HCT116 (cell line): ENCODE measurements around the gene TJP2. TPM values are rescaled to one million over a fixed set of nuclear protein-coding genes. Genes with fewer than 3 reads are reported as not detected.

Source experiments
- ATAC-seq: fragments of 200-7000 bp; cut with Tn5 transposase; 2 replicates; pipeline ENCODE4 v1.9.1; 2020; ENCODE audit warnings: mild to moderate bottlenecking, moderate library complexity
- BruUV-seq: library from RNA; stranded (reverse); fragments of 400-500 nt; replicated peaks from 2 replicates; lab custom pipeline; 2021; lab: Mats Ljungman, UMichigan
- CTCF ChIA-PET: fragments of 300-600 bp; sonication (Branson Sonifier 250); formaldehyde crosslinking; loops from one replicate; lab custom pipeline; 2021; ENCODE audit warnings: antibody characterized with exemption; lab: Charles Lee
- POLR2A ChIA-PET: fragments of 300-600, 350-600 bp; sonication (Branson Sonifier 250); formaldehyde crosslinking; loops from one replicate; lab custom pipeline; 2021; ENCODE audit warnings: antibody characterized with exemption; lab: Charles Lee
- RAD21 ChIA-PET, 2 experiments: fragments of 300-600 bp; sonication (Branson Sonifier 250); formaldehyde crosslinking; loops; one replicate each; lab custom pipeline; 2023; ENCODE audit warnings: low total read pairs in 2 of 2; ENCODE audit not compliant: uncharacterized antibody in 2 of 2, unreplicated experiment in 2 of 2, low non-redundant PET in 1 of 2; lab: Charles Lee
- DNase-seq: peaks from one replicate; pipeline ENCODE4 v3.0.0-alpha.2; 2010; ENCODE audit warnings: low read depth, low spot score
- H2AFZ ChIP-seq: fragments of 200-600 bp; shearing (Covaris generic), sonication (generic); 2 replicates; pipeline ENCODE4 v1.6.1; 2017; ENCODE audit warnings: low read depth, mixed run types, mixed read lengths, antibody characterized with exemption, low read length; ENCODE audit not compliant: poor library complexity, severe bottlenecking
- H3K27ac ChIP-seq: 2 replicates; pipeline ENCODE4 v1.5.1; 2012; ENCODE audit warnings: low read depth, low read length
- H3K27me3 ChIP-seq: fragments of 200-600 bp; sonication (generic); 2 replicates; pipeline ENCODE4 v1.6.1; 2016; ENCODE audit warnings: mixed run types, low read length, mixed read lengths; ENCODE audit not compliant: insufficient read depth
- H3K36me3 ChIP-seq, 2 experiments: fragments of 200-500 bp in 1 of 2; fragments of 200-600 bp in 1 of 2; sonication (Bioruptor generic) in 1 of 2; sonication (generic) in 1 of 2; 2 replicates each; pipeline versions ENCODE4 v1.5.1 to v1.6.1; 2014 to 2016; ENCODE audit warnings: low read length in 2 of 2, inconsistent platforms in 1 of 2, mixed read lengths in 1 of 2, mixed run types in 1 of 2; ENCODE audit not compliant: insufficient read depth in 2 of 2, control insufficient read depth in 1 of 2
- H3K4me1 ChIP-seq, 2 experiments: fragments of 200-600 bp in 1 of 2; sonication (generic) in 1 of 2; 2 replicates each; pipeline versions ENCODE4 v1.5.1 to v1.6.1; 2012 to 2017; ENCODE audit warnings: low read length in 2 of 2, inconsistent platforms in 1 of 2, mild to moderate bottlenecking in 1 of 2, mixed read lengths in 1 of 2, mixed run types in 1 of 2, moderate library complexity in 1 of 2; ENCODE audit not compliant: insufficient read depth in 2 of 2, control insufficient read depth in 1 of 2
- H3K4me2 ChIP-seq: fragments of 200-600 bp; sonication (generic); 2 replicates; pipeline ENCODE4 v1.6.1; 2017; ENCODE audit warnings: mixed run types, low read length, mixed read lengths
- H3K4me3 ChIP-seq, 2 experiments: fragments of 200-600 bp in 1 of 2; sonication (generic) in 1 of 2; replicated peaks in 1 of 2; 2 replicates each; pipeline ENCODE4 v1.5.1; 2011 to 2016; ENCODE audit warnings: low read length in 2 of 2, control low read depth in 1 of 2, low read depth in 1 of 2, mild to moderate bottlenecking in 1 of 2, mixed read lengths in 1 of 2, mixed run types in 1 of 2
- H3K79me2 ChIP-seq: fragments of 200-600 bp; sonication (generic); 2 replicates; pipeline ENCODE4 v1.6.1; 2017; ENCODE audit warnings: mild to moderate bottlenecking, mixed run types, low read length, moderate library complexity, mixed read lengths; ENCODE audit not compliant: insufficient read depth
- H3K9ac ChIP-seq: fragments of 200-600 bp; sonication (generic); 2 replicates; pipeline ENCODE4 v1.6.1; 2016; ENCODE audit warnings: low read length, mixed read lengths
- H3K9me2 ChIP-seq: fragments of 200-600 bp; sonication (generic), shearing (Covaris generic); 2 replicates; pipeline ENCODE4 v1.6.1; 2017; ENCODE audit warnings: mixed run types, mild to moderate bottlenecking, moderate library complexity; ENCODE audit not compliant: insufficient read depth
- H3K9me3 ChIP-seq, 2 experiments: fragments of 200-500 bp in 1 of 2; fragments of 200-600 bp in 1 of 2; sonication (Bioruptor generic) in 1 of 2; sonication (generic) in 1 of 2; 2 replicates each; pipeline ENCODE4 v1.6.1; 2014 to 2017; ENCODE audit warnings: low read length in 2 of 2, mixed read lengths in 2 of 2, inconsistent platforms in 1 of 2, low read depth in 1 of 2, mild to moderate bottlenecking in 1 of 2, mixed run types in 1 of 2, moderate library complexity in 1 of 2; ENCODE audit not compliant: control insufficient read depth in 1 of 2, insufficient read depth in 1 of 2
- H4K20me1 ChIP-seq: fragments of 200-600 bp; sonication (generic), shearing (Covaris generic); 2 replicates; pipeline ENCODE4 v1.6.1; 2017; ENCODE audit warnings: mixed run types, mild to moderate bottlenecking, moderate library complexity; ENCODE audit not compliant: insufficient read depth
- CBX3 ChIP-seq: IDR thresholded peaks from 2 replicates; pipeline ENCODE4 v1.6.1; 2012; ENCODE audit warnings: low read depth
- CEBPB ChIP-seq: IDR thresholded peaks from 2 replicates; pipeline ENCODE4 v1.6.1; 2012; ENCODE audit warnings: low read depth
- EGR1 ChIP-seq: IDR thresholded peaks from 2 replicates; pipeline ENCODE4 v1.6.1; 2012; ENCODE audit warnings: low read depth
- ELF1 ChIP-seq: IDR thresholded peaks from 2 replicates; pipeline ENCODE4 v1.6.1; 2012; ENCODE audit warnings: low read depth, borderline replicate concordance
- FOSL1 ChIP-seq: IDR thresholded peaks from 2 replicates; pipeline ENCODE4 v1.6.1; 2012; ENCODE audit warnings: low read depth
- POLR2A ChIP-seq: IDR thresholded peaks from 2 replicates; pipeline ENCODE4 v1.7.0; 2011; ENCODE audit warnings: borderline replicate concordance; ENCODE audit not compliant: insufficient read depth, insufficient read length; ENCODE audit errors: extremely low read depth
- RAD21 ChIP-seq: IDR thresholded peaks from 2 replicates; pipeline ENCODE4 v1.6.1; 2012; ENCODE audit warnings: low read depth, mild to moderate bottlenecking
- SIN3A ChIP-seq: IDR thresholded peaks from 2 replicates; pipeline ENCODE4 v1.6.1; 2012; ENCODE audit warnings: low read depth
- SRF ChIP-seq: IDR thresholded peaks from 2 replicates; pipeline ENCODE4 v1.6.1; 2012; ENCODE audit warnings: low read depth
- TCF7L2 ChIP-seq: IDR thresholded peaks from 2 replicates; pipeline ENCODE4 v1.7.0; 2011; ENCODE audit warnings: borderline replicate concordance, inconsistent platforms; ENCODE audit not compliant: insufficient read depth, insufficient read length; ENCODE audit errors: extremely low read depth
- YY1 ChIP-seq: IDR thresholded peaks from 2 replicates; pipeline ENCODE4 v1.6.1; 2011; ENCODE audit warnings: low read length, low read depth, moderate library complexity, mild to moderate bottlenecking; ENCODE audit not compliant: insufficient replicate concordance; ENCODE audit errors: extremely low read depth
- ZNF274 ChIP-seq: fragments of 200-500 bp; sonication (Bioruptor generic); IDR thresholded peaks from 2 replicates; pipeline ENCODE4 v1.6.1; 2014; ENCODE audit warnings: mild to moderate bottlenecking, low read depth, low read length, inconsistent platforms
- intact Hi-C: fragments of 100-400 bp; cut with micrococcal nuclease; formaldehyde crosslinking; loops from 2 replicates; pipeline ENCODE4 v1.10.0; 2022
- total RNA-seq: library from RNA; stranded (reverse); gene quantifications from one replicate; pipeline ENCODE4 v1.2.1, GENCODE V29; 2021; ENCODE audit not compliant: unreplicated experiment
- TF ChIP-seq, protein P1 (sequence below): IDR thresholded peaks from 2 replicates; pipeline ENCODE4 v1.6.1; 2012
- TF ChIP-seq, protein P2 (sequence below), 3 experiments: fragments of 200-600 bp in 1 of 3; sonication (generic) in 1 of 3; IDR thresholded peaks in 2 of 3; conservative IDR thresholded peaks in 1 of 3; 2 replicates each; pipeline ENCODE4 v1.5.1; 2012 to 2017; ENCODE audit warnings: low read depth in 2 of 3, low read length in 2 of 3, antibody characterized with exemption in 1 of 3, borderline replicate concordance in 1 of 3, control low read depth in 1 of 3, mild to moderate bottlenecking in 1 of 3, mixed read lengths in 1 of 3, mixed run types in 1 of 3, moderate library complexity in 1 of 3; ENCODE audit not compliant: insufficient read depth in 1 of 3
- TF ChIP-seq, protein P3 (sequence below): IDR thresholded peaks from 2 replicates; pipeline ENCODE4 v1.6.1; 2011; ENCODE audit warnings: mild to moderate bottlenecking, low read length, moderate library complexity; ENCODE audit not compliant: insufficient replicate concordance; ENCODE audit errors: extremely low read depth
- TF ChIP-seq, protein P4 (sequence below): IDR thresholded peaks from 2 replicates; pipeline ENCODE4 v1.6.1; 2012

The TJP2 gene
- total RNA-seq, 1 experiment from 2014 or later: 39.7 TPM

DNA sequence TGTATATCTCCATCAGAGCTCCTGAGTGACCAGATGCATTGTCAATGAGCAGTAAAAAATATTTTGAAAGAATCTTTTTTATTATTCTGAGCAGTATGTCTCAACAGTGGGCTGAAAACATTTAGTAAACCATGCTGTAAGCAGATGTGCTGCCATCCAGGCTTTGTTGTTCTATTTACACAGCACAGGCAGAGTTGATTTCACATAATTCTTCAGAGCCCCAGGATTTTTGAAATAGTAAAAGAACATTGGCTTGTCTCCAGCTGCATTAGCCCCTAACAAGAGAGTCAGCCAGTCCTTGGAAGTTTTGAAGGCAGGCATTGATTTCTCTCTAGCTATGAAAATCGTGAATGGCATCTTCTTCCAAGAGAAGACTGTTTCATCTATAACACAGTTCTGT is 125.7 kb downstream of the TJP2 start:
- no peak overlapping the region for H3K4me3 ChIP-seq
- ChIA-PET RAD21 (no interaction called here), CTCF (interaction anchor here (1.9 kb wide), 1 partner anchor 8 kb away, joined by 6 read pairs; no protein-coding TSS in a partner anchor), POLR2A (no interaction called here)
- no peaks in the 10 kb centered on the region for H4K20me1 ChIP-seq
- no TSS peak for BruUV-seq
- H3K27ac ChIP-seq: no peak overlapping the region
- no peak overlapping the region for H2AFZ ChIP-seq
- no peaks in the 10 kb centered on the region for H3K79me2 ChIP-seq
- no peak overlapping the region for H3K9ac ChIP-seq
- intact Hi-C loops: no loop called here
- ATAC-seq (no peak), DNase-seq (no peak)
- no peaks in the 10 kb centered on the region for H3K4me1 ChIP-seq
- H3K9me2 ChIP-seq: no peaks in the 10 kb centered on the region
- H3K36me3 ChIP-seq: no peaks in the 10 kb centered on the region
- H3K4me2 ChIP-seq: no peak overlapping the region
- no peak for TF ChIP-seq POLR2A
- TF ChIP-seq YY1: no peak
- TF ChIP-seq, protein P1, sequence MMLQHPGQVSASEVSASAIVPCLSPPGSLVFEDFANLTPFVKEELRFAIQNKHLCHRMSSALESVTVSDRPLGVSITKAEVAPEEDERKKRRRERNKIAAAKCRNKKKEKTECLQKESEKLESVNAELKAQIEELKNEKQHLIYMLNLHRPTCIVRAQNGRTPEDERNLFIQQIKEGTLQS: no peak
- no peak for TF ChIP-seq EGR1
- no peak for TF ChIP-seq CEBPB
- TF ChIP-seq CBX3: no peak
- TF ChIP-seq, protein P2, sequence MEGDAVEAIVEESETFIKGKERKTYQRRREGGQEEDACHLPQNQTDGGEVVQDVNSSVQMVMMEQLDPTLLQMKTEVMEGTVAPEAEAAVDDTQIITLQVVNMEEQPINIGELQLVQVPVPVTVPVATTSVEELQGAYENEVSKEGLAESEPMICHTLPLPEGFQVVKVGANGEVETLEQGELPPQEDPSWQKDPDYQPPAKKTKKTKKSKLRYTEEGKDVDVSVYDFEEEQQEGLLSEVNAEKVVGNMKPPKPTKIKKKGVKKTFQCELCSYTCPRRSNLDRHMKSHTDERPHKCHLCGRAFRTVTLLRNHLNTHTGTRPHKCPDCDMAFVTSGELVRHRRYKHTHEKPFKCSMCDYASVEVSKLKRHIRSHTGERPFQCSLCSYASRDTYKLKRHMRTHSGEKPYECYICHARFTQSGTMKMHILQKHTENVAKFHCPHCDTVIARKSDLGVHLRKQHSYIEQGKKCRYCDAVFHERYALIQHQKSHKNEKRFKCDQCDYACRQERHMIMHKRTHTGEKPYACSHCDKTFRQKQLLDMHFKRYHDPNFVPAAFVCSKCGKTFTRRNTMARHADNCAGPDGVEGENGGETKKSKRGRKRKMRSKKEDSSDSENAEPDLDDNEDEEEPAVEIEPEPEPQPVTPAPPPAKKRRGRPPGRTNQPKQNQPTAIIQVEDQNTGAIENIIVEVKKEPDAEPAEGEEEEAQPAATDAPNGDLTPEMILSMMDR (IDR thresholded peaks at IDR 0.05 in 2 of 3, conservative IDR thresholded peaks at IDR 0.05 in 1 of 3; ENCODE audit: borderline replicate concordance in 1 of 3, insufficient read depth in 1 of 3, low read depth in 2 of 3, low read length in 2 of 3): no peak
- no peak for TF ChIP-seq ZNF274
- TF ChIP-seq, protein P3, sequence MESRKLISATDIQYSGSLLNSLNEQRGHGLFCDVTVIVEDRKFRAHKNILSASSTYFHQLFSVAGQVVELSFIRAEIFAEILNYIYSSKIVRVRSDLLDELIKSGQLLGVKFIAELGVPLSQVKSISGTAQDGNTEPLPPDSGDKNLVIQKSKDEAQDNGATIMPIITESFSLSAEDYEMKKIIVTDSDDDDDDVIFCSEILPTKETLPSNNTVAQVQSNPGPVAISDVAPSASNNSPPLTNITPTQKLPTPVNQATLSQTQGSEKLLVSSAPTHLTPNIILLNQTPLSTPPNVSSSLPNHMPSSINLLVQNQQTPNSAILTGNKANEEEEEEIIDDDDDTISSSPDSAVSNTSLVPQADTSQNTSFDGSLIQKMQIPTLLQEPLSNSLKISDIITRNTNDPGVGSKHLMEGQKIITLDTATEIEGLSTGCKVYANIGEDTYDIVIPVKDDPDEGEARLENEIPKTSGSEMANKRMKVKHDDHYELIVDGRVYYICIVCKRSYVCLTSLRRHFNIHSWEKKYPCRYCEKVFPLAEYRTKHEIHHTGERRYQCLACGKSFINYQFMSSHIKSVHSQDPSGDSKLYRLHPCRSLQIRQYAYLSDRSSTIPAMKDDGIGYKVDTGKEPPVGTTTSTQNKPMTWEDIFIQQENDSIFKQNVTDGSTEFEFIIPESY: no peak
- no peak for TF ChIP-seq ELF1
- TF ChIP-seq SRF: no peak
- TF ChIP-seq SIN3A: no peak
- no peak for TF ChIP-seq FOSL1
- TF ChIP-seq, protein P4, sequence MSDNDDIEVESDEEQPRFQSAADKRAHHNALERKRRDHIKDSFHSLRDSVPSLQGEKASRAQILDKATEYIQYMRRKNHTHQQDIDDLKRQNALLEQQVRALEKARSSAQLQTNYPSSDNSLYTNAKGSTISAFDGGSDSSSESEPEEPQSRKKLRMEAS: no peak
- TF ChIP-seq RAD21: no peak
- no peak for TF ChIP-seq TCF7L2
- no peaks in the 10 kb centered on the region for H3K27me3 ChIP-seq
- H3K9me3 ChIP-seq: no peaks in the 10 kb centered on the region
